GM12892 (cell line): Measurements from ENCODE around the gene TRIM24.

Source experiments
- POLR2A ChIP-seq: IDR thresholded peaks from 2 replicates; pipeline ENCODE4 v1.6.1; 2011; ENCODE audit warnings: low read depth, low read length, control low read depth
- POLR2AphosphoS5 ChIP-seq: IDR thresholded peaks from 2 replicates; pipeline ENCODE4 v1.6.1; 2011; ENCODE audit warnings: low read depth, low read length, control low read depth
- TAF1 ChIP-seq: IDR thresholded peaks from 2 replicates; pipeline ENCODE4 v1.6.1; 2011; ENCODE audit warnings: low read depth, mild to moderate bottlenecking, control low read depth, low read length, borderline replicate concordance

GRCh38 chr7:138602451-138602850 is 142.4 kb downstream of the TRIM24 start:
- TF ChIP-seq POLR2A (no peak), TAF1 (no peak), POLR2AphosphoS5 (no peak)
